Ovary (tissue), 9 donors: ENCODE measurements around the gene PPP2R2B. TPM values are rescaled to one million over a fixed set of nuclear protein-coding genes. Genes with fewer than 3 reads are reported as not detected.

Experiments used
- DNase-seq, 5 donors: peaks; one replicate each; pipeline ENCODE4 v3.0.0-alpha.2; 2019 to 2020
- H3K27ac ChIP-seq, 2 donors: fragments of 200-600 bp; one replicate each; pipeline versions ENCODE4 v1.5.1 to v1.8.0; 2019 to 2022
- H3K27me3 ChIP-seq: fragments of 200-600 bp; one replicate; pipeline ENCODE4 v1.8.0; 2022
- H3K36me3 ChIP-seq: fragments of 200-600 bp; sonication (generic); one replicate; pipeline ENCODE4 v1.5.1; 2019
- H3K4me1 ChIP-seq: one replicate; pipeline ENCODE4 v1.8.1; 2013; ENCODE audit warnings: mild to moderate bottlenecking, moderate library complexity; ENCODE audit not compliant: insufficient read depth
- H3K4me3 ChIP-seq: fragments of 200-600 bp; sonication (generic); one replicate; pipeline ENCODE4 v1.5.1; 2017
- H3K9me3 ChIP-seq, 2 donors: fragments of 200-600 bp in 1 of 2; sonication (generic) in 1 of 2; one replicate each; pipeline versions ENCODE4 v1.5.1 to v1.8.1; 2013 to 2019; ENCODE audit warnings: mild to moderate bottlenecking in 1 of 2, moderate library complexity in 1 of 2
- EP300 ChIP-seq: sonication (generic); formaldehyde crosslinking; IDR thresholded peaks from one replicate; pipeline ENCODE4 v1.6.1; 2017; ENCODE audit warnings: antibody characterized with exemption
- POLR2A ChIP-seq: fragments of 450-650 bp; IDR thresholded peaks from one replicate; pipeline ENCODE4 v1.6.1; 2017; ENCODE audit warnings: antibody characterized with exemption, mild to moderate bottlenecking, moderate library complexity
- WGBS, 3 donors: extraction: QIAGEN DNeasy Blood & Tissue Kit in 1 of 3; methylation state at CpG; one replicate each; pipeline versions ENCODE4 v1.1.5 to v1.1.7; 2013 to 2017; 5-methylcytosine and 5-hydroxymethylcytosine counted together
- intact Hi-C, 4 donors: fragments of 100-400 bp; cut with DNase I; formaldehyde crosslinking; loops; one replicate each; pipeline versions ENCODE4 v1.11.0 to v1.15.1; 2022 to 2023
- polyA plus RNA-seq, 2 donors: library from polyadenylated mRNA; stranded (reverse); fragments of 200-250 nt in 1 of 2; fragments of 350-450 nt in 1 of 2; fragmentation: Illumina TruSeq in 1 of 2; extraction: RNeasy Lipid Tissue Mini Kit (QIAGEN cat#74804) in 1 of 2; gene quantifications; one replicate each; pipeline ENCODE4 v1.2.3, GENCODE V29; 2013 to 2014
- total RNA-seq, 7 donors: library from RNA; depleted of rRNA in 2 of 7; stranded (reverse); fragments of >200 nt in 2 of 7; fragmentation: NEBNext Ultra II Directional in 3 of 7; extraction: Animal tissue kit (Norgen Biotek cat#: 25700) in 3 of 7; gene quantifications; one replicate each; pipeline versions ENCODE4 v1.1.0 to v1.2.4, GENCODE V29; 2016 to 2023
- TF ChIP-seq, protein P1 (sequence below), 3 donors: fragments of 450-650 bp in 2 of 3; fragments of 200-600 bp in 1 of 3; IDR thresholded peaks; one replicate each; pipeline versions ENCODE4 v1.5.1 to v1.8.0; 2016 to 2022; ENCODE audit warnings: antibody characterized with exemption in 3 of 3, mild to moderate bottlenecking in 1 of 3
- donor health status: DM: no; HTN: no; CAD: no; lungs with moderate emphysema.
- donor health status: DM: no; HTN: no; CAD: no.
- donor health status: Bipolar disorder and iron deficiency.
- donor health status: DM: yes; HTN: yes; CAD: no.
- donor health status: DM: no; HTN: no; CAD: no.
- donor health status: DM: yes; HTN: yes; CAD: no.

The PPP2R2B gene
- total and polyA plus RNA-seq, 9 donors = 0.12 to 20.8 (median 1.2) TPM; not detected in 1

- Histone ChIP-seq H3K36me3 (no peaks in the 10 kb centered on the region), H3K4me1 (no peaks in the 10 kb centered on the region), H3K27ac (no peak overlapping the region), H3K27me3 (no peaks in the 10 kb centered on the region), H3K4me3 (no peak overlapping the region), H3K9me3 (no peaks in the 10 kb centered on the region)
- 63 to 74% (median 70%) methylated on average over 3 of the region's 3 CpGs for WGBS, 3 donors
- no peak for DNase-seq
- TF ChIP-seq, protein P1, sequence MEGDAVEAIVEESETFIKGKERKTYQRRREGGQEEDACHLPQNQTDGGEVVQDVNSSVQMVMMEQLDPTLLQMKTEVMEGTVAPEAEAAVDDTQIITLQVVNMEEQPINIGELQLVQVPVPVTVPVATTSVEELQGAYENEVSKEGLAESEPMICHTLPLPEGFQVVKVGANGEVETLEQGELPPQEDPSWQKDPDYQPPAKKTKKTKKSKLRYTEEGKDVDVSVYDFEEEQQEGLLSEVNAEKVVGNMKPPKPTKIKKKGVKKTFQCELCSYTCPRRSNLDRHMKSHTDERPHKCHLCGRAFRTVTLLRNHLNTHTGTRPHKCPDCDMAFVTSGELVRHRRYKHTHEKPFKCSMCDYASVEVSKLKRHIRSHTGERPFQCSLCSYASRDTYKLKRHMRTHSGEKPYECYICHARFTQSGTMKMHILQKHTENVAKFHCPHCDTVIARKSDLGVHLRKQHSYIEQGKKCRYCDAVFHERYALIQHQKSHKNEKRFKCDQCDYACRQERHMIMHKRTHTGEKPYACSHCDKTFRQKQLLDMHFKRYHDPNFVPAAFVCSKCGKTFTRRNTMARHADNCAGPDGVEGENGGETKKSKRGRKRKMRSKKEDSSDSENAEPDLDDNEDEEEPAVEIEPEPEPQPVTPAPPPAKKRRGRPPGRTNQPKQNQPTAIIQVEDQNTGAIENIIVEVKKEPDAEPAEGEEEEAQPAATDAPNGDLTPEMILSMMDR (IDR thresholded peaks at IDR 0.05) = no peak
- TF ChIP-seq POLR2A = no peak
- TF ChIP-seq EP300 = no peak
- intact Hi-C loops = no loop called here
Observed at GRCh38 chr5:146832985-146833732, 45.4 kb downstream of the PPP2R2B start.

GRCh38 chr5:146828385-146828784 lies 50.2 kb downstream of the PPP2R2B start:
- intact Hi-C loops = no loop called here
- no peak for TF ChIP-seq POLR2A
- TF ChIP-seq EP300 = no peak
- TF ChIP-seq, protein P1 (IDR thresholded peaks at IDR 0.05) = no peak
- H3K9me3 ChIP-seq = no peaks in the 10 kb centered on the region
- H3K27ac ChIP-seq = no peak overlapping the region
- DNase-seq = no peak
- H3K4me3 ChIP-seq = no peak overlapping the region
- no peaks in the 10 kb centered on the region for H3K27me3 ChIP-seq
- no peaks in the 10 kb centered on the region for H3K4me1 ChIP-seq
- H3K36me3 ChIP-seq = no peaks in the 10 kb centered on the region

GRCh38 chr5:146827901-146828300 lies 50.7 kb downstream of the PPP2R2B start:
- Histone ChIP-seq H3K4me1 (no peaks in the 10 kb centered on the region), H3K9me3 (no peaks in the 10 kb centered on the region), H3K27ac (no peak overlapping the region), H3K4me3 (no peak overlapping the region), H3K36me3 (no peaks in the 10 kb centered on the region), H3K27me3 (no peaks in the 10 kb centered on the region)
- DNase-seq = no peak
- 53 to 77% (median 61%) methylated on average over 2 of the region's 2 CpGs for WGBS, 3 donors
- intact Hi-C loops = no loop called here
- no peak for TF ChIP-seq POLR2A
- TF ChIP-seq, protein P1 (IDR thresholded peaks at IDR 0.05) = no peak
- no peak for TF ChIP-seq EP300

- DNase-seq = no peak
- TF ChIP-seq, protein P1 (IDR thresholded peaks at IDR 0.05) = no peak
- no peak for TF ChIP-seq POLR2A
- no peaks in the 10 kb centered on the region for H3K27me3 ChIP-seq
- H3K36me3 ChIP-seq = no peaks in the 10 kb centered on the region
- intact Hi-C loops = no loop called here
- no peak overlapping the region for H3K27ac ChIP-seq
- no peaks in the 10 kb centered on the region for H3K9me3 ChIP-seq
- H3K4me1 ChIP-seq = no peaks in the 10 kb centered on the region
- 2 to 6% (median 5%) methylated on average over 5 of the region's 5 CpGs for WGBS, 3 donors
- H3K4me3 ChIP-seq = no peak overlapping the region
Observed at GRCh38 chr5:146825033-146825432, 53.5 kb downstream of the PPP2R2B start.
